ENCODE measurements around the gene CDK6. TPM values are rescaled to one million over a fixed set of nuclear protein-coding genes. Genes with fewer than 3 reads are reported as not detected.
A peak's percentile ranks its signal among the peaks of the same experiment; 100 is the strongest.

Gene CDK6
- total and polyA plus RNA-seq, 4 donors = 1.6 to 66.4 (median 12.1) TPM

DNA sequence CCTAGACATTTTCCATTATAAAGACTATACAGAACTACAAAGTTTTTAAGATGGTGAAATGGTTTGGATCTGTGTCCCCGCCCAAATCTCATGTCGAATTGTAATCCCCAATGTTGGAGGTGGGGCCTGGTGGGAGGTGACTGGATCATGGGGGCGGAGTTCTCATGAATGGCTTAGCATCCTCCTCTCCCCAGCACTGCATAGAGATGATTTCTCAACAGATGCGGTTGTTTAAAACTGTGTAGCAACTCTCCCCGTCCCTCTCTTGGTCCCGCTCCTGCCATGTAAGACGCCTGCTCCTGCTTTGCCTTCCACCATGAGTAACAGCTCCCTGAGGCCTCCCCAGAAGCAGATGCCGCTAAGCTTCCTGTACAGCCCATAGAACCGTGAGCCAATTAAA lies 247.8 kb downstream of the CDK6 start:
- H3K27me3 ChIP-seq (ENCODE audit: control insufficient read depth in 3 of 3, insufficient read depth in 3 of 3, low read length in 2 of 3) = no peaks in the 10 kb centered on the region
- H3K27ac ChIP-seq (ENCODE audit: low read depth in 1 of 2, low read length in 1 of 2) = no peak overlapping the region
- peaks cover 7 to 37% (median 15%) of the 10 kb centered on the region in 5 donors for H3K4me1 ChIP-seq (ENCODE audit: control insufficient read depth in 5 of 5, insufficient read depth in 5 of 5, low read length in 5 of 5)
- no peaks in the 10 kb centered on the region for H3K9me3 ChIP-seq (ENCODE audit: control insufficient read depth in 4 of 4, insufficient read depth in 3 of 4, low read length in 3 of 4)
- DNase-seq (no peak), ATAC-seq (ENCODE audit: insufficient read depth, low FRiP score) (no peak)
- H3K4me3 ChIP-seq = no peak overlapping the region
- WGBS, 2 donors = 44 to 74% methylated on average over 9 of the region's 9 CpGs
- peaks cover 0 to 6% (median 0%) of the 10 kb centered on the region in 4 donors for H3K36me3 ChIP-seq (ENCODE audit: control insufficient read depth in 4 of 4, insufficient read depth in 4 of 4, low read length in 4 of 4)
- TF ChIP-seq, protein P1, sequence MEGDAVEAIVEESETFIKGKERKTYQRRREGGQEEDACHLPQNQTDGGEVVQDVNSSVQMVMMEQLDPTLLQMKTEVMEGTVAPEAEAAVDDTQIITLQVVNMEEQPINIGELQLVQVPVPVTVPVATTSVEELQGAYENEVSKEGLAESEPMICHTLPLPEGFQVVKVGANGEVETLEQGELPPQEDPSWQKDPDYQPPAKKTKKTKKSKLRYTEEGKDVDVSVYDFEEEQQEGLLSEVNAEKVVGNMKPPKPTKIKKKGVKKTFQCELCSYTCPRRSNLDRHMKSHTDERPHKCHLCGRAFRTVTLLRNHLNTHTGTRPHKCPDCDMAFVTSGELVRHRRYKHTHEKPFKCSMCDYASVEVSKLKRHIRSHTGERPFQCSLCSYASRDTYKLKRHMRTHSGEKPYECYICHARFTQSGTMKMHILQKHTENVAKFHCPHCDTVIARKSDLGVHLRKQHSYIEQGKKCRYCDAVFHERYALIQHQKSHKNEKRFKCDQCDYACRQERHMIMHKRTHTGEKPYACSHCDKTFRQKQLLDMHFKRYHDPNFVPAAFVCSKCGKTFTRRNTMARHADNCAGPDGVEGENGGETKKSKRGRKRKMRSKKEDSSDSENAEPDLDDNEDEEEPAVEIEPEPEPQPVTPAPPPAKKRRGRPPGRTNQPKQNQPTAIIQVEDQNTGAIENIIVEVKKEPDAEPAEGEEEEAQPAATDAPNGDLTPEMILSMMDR (IDR thresholded peaks at IDR 0.05; ENCODE audit: control extremely low read depth, extremely low read depth) = no peak
- no peak overlapping the region for H3K9ac ChIP-seq (ENCODE audit: insufficient read depth in 1 of 2, low read length in 2 of 2)

DNA sequence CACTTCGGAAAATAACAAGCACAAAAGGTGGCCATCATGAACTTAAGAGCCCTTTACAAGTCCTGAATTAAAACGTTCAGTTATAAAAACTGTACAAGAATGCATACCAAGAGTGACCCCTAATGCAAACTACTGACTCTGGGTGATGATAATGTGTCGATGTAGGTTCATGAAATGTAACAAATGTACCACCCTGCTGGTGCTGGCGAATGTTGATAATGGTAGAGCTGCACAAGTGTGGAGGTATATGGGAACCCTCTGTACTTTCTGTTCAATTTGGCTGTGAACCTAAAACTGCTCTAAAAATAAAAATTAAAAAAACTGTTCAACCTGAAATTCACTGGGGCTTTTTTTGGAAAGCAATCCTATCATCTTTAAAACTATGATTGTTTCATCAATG lies 249.5 kb downstream of the CDK6 start:
- Histone ChIP-seq H3K9ac (ENCODE audit: insufficient read depth in 1 of 2, low read length in 2 of 2) (no peak overlapping the region), H3K36me3 (ENCODE audit: control insufficient read depth in 4 of 4, insufficient read depth in 4 of 4, low read length in 4 of 4) (peaks cover 0 to 6% (median 0%) of the 10 kb centered on the region in 4 donors), H3K9me3 (ENCODE audit: control insufficient read depth in 4 of 4, insufficient read depth in 3 of 4, low read length in 3 of 4) (no peaks in the 10 kb centered on the region), H3K4me3 (no peak overlapping the region), H3K27me3 (ENCODE audit: control insufficient read depth in 3 of 3, insufficient read depth in 3 of 3, low read length in 2 of 3) (no peaks in the 10 kb centered on the region), H3K4me1 (ENCODE audit: control insufficient read depth in 5 of 5, insufficient read depth in 5 of 5, low read length in 5 of 5) (peaks cover 7 to 37% (median 15%) of the 10 kb centered on the region in 5 donors), H3K27ac (ENCODE audit: low read depth in 1 of 2, low read length in 1 of 2) (no peak overlapping the region)
- DNase-seq (no peak), ATAC-seq (ENCODE audit: insufficient read depth, low FRiP score) (no peak)
- TF ChIP-seq, protein P1 (IDR thresholded peaks at IDR 0.05; ENCODE audit: control extremely low read depth, extremely low read depth) = no peak
- WGBS, 2 donors = 56 to 73% methylated on average over 4 of the region's 4 CpGs

DNA sequence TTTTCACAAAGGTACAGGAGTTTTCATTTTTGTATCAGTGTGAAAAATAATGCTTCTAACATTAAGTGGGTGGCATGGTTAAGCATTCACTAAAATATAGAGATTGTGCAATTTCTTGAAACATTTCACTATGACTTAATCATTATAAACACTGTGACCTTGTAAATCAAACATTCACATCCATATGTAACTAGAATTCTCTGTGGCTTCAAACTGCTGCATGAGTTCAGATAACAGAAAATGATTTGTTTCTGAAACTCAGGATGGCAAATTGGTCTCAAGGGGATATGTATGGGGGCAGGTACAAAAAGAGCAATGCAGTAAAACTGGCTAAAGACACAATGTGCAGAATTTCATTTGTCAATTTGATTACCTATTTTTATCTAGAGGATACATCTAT lies 250.0 kb downstream of the CDK6 start:
- Histone ChIP-seq H3K27me3 (ENCODE audit: control insufficient read depth in 3 of 3, insufficient read depth in 3 of 3, low read length in 2 of 3) (no peaks in the 10 kb centered on the region), H3K9ac (ENCODE audit: insufficient read depth in 1 of 2, low read length in 2 of 2) (no peak overlapping the region), H3K9me3 (ENCODE audit: control insufficient read depth in 4 of 4, insufficient read depth in 3 of 4, low read length in 3 of 4) (no peaks in the 10 kb centered on the region), H3K27ac (ENCODE audit: low read depth in 1 of 2, low read length in 1 of 2) (no peak overlapping the region), H3K36me3 (ENCODE audit: control insufficient read depth in 4 of 4, insufficient read depth in 4 of 4, low read length in 4 of 4) (peaks cover 0 to 6% (median 0%) of the 10 kb centered on the region in 4 donors), H3K4me3 (no peak overlapping the region), H3K4me1 (ENCODE audit: control insufficient read depth in 5 of 5, insufficient read depth in 5 of 5, low read length in 5 of 5) (peaks cover 7 to 37% (median 15%) of the 10 kb centered on the region in 5 donors)
- TF ChIP-seq, protein P1 (IDR thresholded peaks at IDR 0.05; ENCODE audit: control extremely low read depth, extremely low read depth) = no peak
- ATAC-seq (ENCODE audit: insufficient read depth, low FRiP score) (no peak), DNase-seq (peak in 1 of 3 donors; percentile 23)

GRCh38 chr7:92584953-92585352 lies 251.4 kb downstream of the CDK6 start:
- Histone ChIP-seq H3K9ac (ENCODE audit: insufficient read depth in 1 of 2, low read length in 2 of 2) (no peak overlapping the region), H3K36me3 (ENCODE audit: control insufficient read depth in 4 of 4, insufficient read depth in 4 of 4, low read length in 4 of 4) (peaks cover 0 to 10% (median 4%) of the 10 kb centered on the region in 4 donors), H3K4me3 (no peak overlapping the region), H3K4me1 (ENCODE audit: control insufficient read depth in 5 of 5, insufficient read depth in 5 of 5, low read length in 5 of 5) (peaks cover 6 to 31% (median 15%) of the 10 kb centered on the region in 5 donors), H3K9me3 (ENCODE audit: control insufficient read depth in 4 of 4, insufficient read depth in 3 of 4, low read length in 3 of 4) (no peaks in the 10 kb centered on the region), H3K27ac (ENCODE audit: low read depth in 1 of 2, low read length in 1 of 2) (no peak overlapping the region), H3K27me3 (ENCODE audit: control insufficient read depth in 3 of 3, insufficient read depth in 3 of 3, low read length in 2 of 3) (no peaks in the 10 kb centered on the region)
- DNase-seq (no peak), ATAC-seq (ENCODE audit: insufficient read depth, low FRiP score) (no peak)
- TF ChIP-seq, protein P1 (IDR thresholded peaks at IDR 0.05; ENCODE audit: control extremely low read depth, extremely low read depth) = no peak

Measured in lung (tissue), 12 donors.